ENCODE results near the gene TMEM245. TPM values are rescaled to one million over a fixed set of nuclear protein-coding genes. Genes with fewer than 3 reads are reported as not detected.

The TMEM245 gene
- polyA plus RNA-seq, 1 experiment = 30.4 TPM

GRCh38 chr9:109005678-109006077 lies 114.1 kb downstream of the TMEM245 start:
- POLR2A ChIA-PET = no interaction called here
- no peaks in the 10 kb centered on the region; the same call in 1 of the 2 replicates for H3K36me3 ChIP-seq (ENCODE audit: control insufficient read depth, insufficient read depth, low read length)
- DNase-seq (ENCODE audit: low read depth) = no peak
- no peaks in the 10 kb centered on the region for H3K27me3 ChIP-seq (ENCODE audit: control insufficient read depth, insufficient read depth, low read length)
- CTCF ChIA-PET = interaction anchor here (0.6 kb wide), 2 partner anchors 86 to 316 kb away, joined by 3 read pairs; no protein-coding TSS in a partner anchor
- no peak overlapping the region for H3K4me3 ChIP-seq (ENCODE audit: low read depth, low read length)
- TF ChIP-seq CTCF (IDR thresholded peaks at IDR 0.05; ENCODE audit: insufficient read depth, low read depth, low read length) = no peak

GRCh38 chr9:109003116-109003515 lies 116.6 kb downstream of the TMEM245 start:
- TF ChIP-seq CTCF (IDR thresholded peaks at IDR 0.05; ENCODE audit: insufficient read depth, low read depth, low read length) = no peak
- ChIA-PET POLR2A (no interaction called here), CTCF (interaction anchor here (0.6 kb wide), 1 partner anchor 24 kb away, joined by 5 read pairs; no protein-coding TSS in a partner anchor)
- no peak for DNase-seq (ENCODE audit: low read depth)
- no peaks in the 10 kb centered on the region; the same call in 1 of the 2 replicates for H3K36me3 ChIP-seq (ENCODE audit: control insufficient read depth, insufficient read depth, low read length)
- no peaks in the 10 kb centered on the region for H3K27me3 ChIP-seq (ENCODE audit: control insufficient read depth, insufficient read depth, low read length)
- H3K4me3 ChIP-seq (ENCODE audit: low read depth, low read length) = no peak overlapping the region

- H3K27me3 ChIP-seq (ENCODE audit: control insufficient read depth, insufficient read depth, low read length) = no peaks in the 10 kb centered on the region
- no peak overlapping the region for H3K4me3 ChIP-seq (ENCODE audit: low read depth, low read length)
- H3K36me3 ChIP-seq (ENCODE audit: control insufficient read depth, insufficient read depth, low read length) = no peaks in the 10 kb centered on the region; the same call in 1 of the 2 replicates
- DNase-seq (ENCODE audit: low read depth) = no peak
- ChIA-PET POLR2A (no interaction called here), CTCF (no interaction called here)
- no peak for TF ChIP-seq CTCF (IDR thresholded peaks at IDR 0.05; ENCODE audit: insufficient read depth, low read depth, low read length)
These were observed 117.6 kb downstream of the TMEM245 start for GRCh38 chr9:109002141-109002540.

- Histone ChIP-seq H3K27me3 (ENCODE audit: control insufficient read depth, insufficient read depth, low read length) (no peaks in the 10 kb centered on the region), H3K4me3 (ENCODE audit: low read depth, low read length) (no peak overlapping the region), H3K36me3 (ENCODE audit: control insufficient read depth, insufficient read depth, low read length) (peaks cover under 1% of the 10 kb centered on the region; the same call in 1 of the 2 replicates)
- peak; percentile 80 for DNase-seq (ENCODE audit: low read depth)
- POLR2A ChIA-PET = interaction anchor here (0.7 kb wide), 1 partner anchor 181 kb away, joined by 3 read pairs; no protein-coding TSS in a partner anchor
- CTCF ChIA-PET = no interaction called here
- 0 out of 2 replicates have a peak, but pooled peaks have one; percentile 10 for TF ChIP-seq CTCF (IDR thresholded peaks at IDR 0.05; ENCODE audit: insufficient read depth, low read depth, low read length)
These were observed 118.5 kb downstream of the TMEM245 start for GRCh38 chr9:109001275-109001676.

GRCh38 chr9:108997112-108997511 lies 122.6 kb downstream of the TMEM245 start:
- ChIA-PET POLR2A (interaction anchor here (0.6 kb wide), 1 partner anchor 290 kb away, joined by 3 read pairs; no protein-coding TSS in a partner anchor), CTCF (interaction anchor here (1.0 kb wide), 1 partner anchor 28 kb away, joined by 4 read pairs; no protein-coding TSS in a partner anchor)
- no peak for TF ChIP-seq CTCF (IDR thresholded peaks at IDR 0.05; ENCODE audit: insufficient read depth, low read depth, low read length)
- H3K36me3 ChIP-seq (ENCODE audit: control insufficient read depth, insufficient read depth, low read length) = peaks cover 3% of the 10 kb centered on the region; the same call in 1 of the 2 replicates
- no peak for DNase-seq (ENCODE audit: low read depth)
- no peaks in the 10 kb centered on the region for H3K27me3 ChIP-seq (ENCODE audit: control insufficient read depth, insufficient read depth, low read length)
- no peak overlapping the region for H3K4me3 ChIP-seq (ENCODE audit: low read depth, low read length)
